Gastroesophageal sphincter (tissue), 4 donors: ENCODE results near the gene FHL1. TPM values are rescaled to one million over a fixed set of nuclear protein-coding genes. Genes with fewer than 3 reads are reported as not detected.
"Not testable (repeated sequence)": the region's sequence is repeated elsewhere in the genome, so short reads cannot be mapped to it uniquely, and the experiment has no call there.

Experiments used
- ATAC-seq: fragments of 150-250 bp; one replicate; pipeline ENCODE4 v1.9.1; 2016; ENCODE audit warnings: mild to moderate bottlenecking, moderate library complexity
- H3K27ac ChIP-seq, 4 donors: fragments of 200-600 bp; sonication (generic) in 3 of 4; 1 replicate in 3 of 4; 2 replicates in 1 of 4; pipeline ENCODE4 v1.5.1; 2016 to 2019
- H3K27me3 ChIP-seq: fragments of 200-600 bp; sonication (generic); one replicate; pipeline ENCODE4 v1.5.1; 2019
- H3K36me3 ChIP-seq, 2 donors: fragments of 200-600 bp; sonication (generic); one replicate each; pipeline ENCODE4 v1.5.1; 2019; ENCODE audit warnings: control low read depth in 1 of 2
- H3K4me1 ChIP-seq, 3 donors: fragments of 200-600 bp; sonication (generic); 1 replicate in 2 of 3; 2 replicates in 1 of 3; pipeline ENCODE4 v1.5.1; 2016 to 2019; ENCODE audit warnings: control low read depth in 2 of 3
- H3K4me3 ChIP-seq, 2 donors: fragments of 200-600 bp; sonication (generic); one replicate each; pipeline ENCODE4 v1.5.1; 2019; ENCODE audit warnings: mild to moderate bottlenecking in 1 of 2, moderate library complexity in 1 of 2
- H3K9me3 ChIP-seq, 3 donors: fragments of 200-600 bp; sonication (generic); one replicate each; pipeline ENCODE4 v1.5.1; 2017 to 2019; ENCODE audit warnings: control low read depth in 2 of 3
- CTCF ChIP-seq, 4 experiments: fragments of 200-600 bp in 2 of 4; fragments of 450-650 bp in 2 of 4; sonication (generic) in 1 of 4; IDR thresholded peaks; one replicate each; pipeline ENCODE4 v1.5.1; 2017 to 2019; ENCODE audit warnings: antibody characterized with exemption in 4 of 4, mild to moderate bottlenecking in 2 of 4, moderate library complexity in 2 of 4
- EP300 ChIP-seq: sonication (generic); formaldehyde crosslinking; IDR thresholded peaks from one replicate; pipeline ENCODE4 v1.6.1; 2017; ENCODE audit warnings: antibody characterized with exemption, mild to moderate bottlenecking
- POLR2A ChIP-seq, 2 donors: fragments of 450-650 bp; IDR thresholded peaks; one replicate each; pipeline ENCODE4 v1.6.1; 2017; ENCODE audit warnings: antibody characterized with exemption in 2 of 2, mild to moderate bottlenecking in 2 of 2, moderate library complexity in 1 of 2
- POLR2AphosphoS5 ChIP-seq: sonication (generic); formaldehyde crosslinking; IDR thresholded peaks from one replicate; pipeline ENCODE4 v1.6.1; 2017; ENCODE audit warnings: antibody characterized with exemption
- WGBS, 2 donors: methylation state at CpG; one replicate each; pipeline ENCODE4 v1.1.5; 2018; ENCODE audit warnings: low coverage in 1 of 2; 5-methylcytosine and 5-hydroxymethylcytosine counted together
- total RNA-seq, 4 donors: library from RNA; depleted of rRNA; stranded (reverse); fragments of >200 nt; gene quantifications; one replicate each; pipeline ENCODE4 v1.1.0, GENCODE V29; 2016

FHL1 gene
- total RNA-seq: 1,000 to 10,000 TPM; 2,495 to 4,363 (median 3,004) TPM

DNA sequence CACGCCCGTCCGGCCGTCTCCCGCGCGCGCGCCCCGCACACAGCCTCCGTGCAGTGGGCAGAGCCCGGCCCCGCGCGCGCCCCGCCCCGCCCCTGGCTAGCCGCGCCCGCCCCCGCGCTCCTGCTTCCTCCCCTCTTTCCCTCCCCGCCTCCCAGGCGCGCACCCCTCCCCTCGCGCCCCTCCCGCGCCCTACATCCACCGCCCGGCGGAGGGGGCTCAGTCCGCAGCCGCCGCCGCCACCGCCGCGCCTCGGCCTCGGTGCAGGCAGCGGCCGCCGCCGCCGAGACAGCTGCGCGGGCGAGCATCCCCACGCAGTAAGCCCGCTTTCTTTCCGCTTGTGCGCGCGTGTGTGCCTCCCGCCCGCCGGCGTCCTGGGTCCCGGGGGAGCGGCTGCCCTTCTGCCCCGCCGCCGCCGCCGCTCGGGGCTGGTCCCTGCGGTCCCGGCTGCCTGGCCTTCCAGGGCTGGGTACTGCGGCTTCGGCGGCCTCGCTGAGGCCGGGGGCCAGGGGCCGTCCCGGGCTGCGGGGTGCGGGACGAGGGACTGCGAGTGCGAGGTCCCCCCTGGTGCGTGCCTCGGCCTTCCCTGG, at the start of gene FHL1:
TSS of gene FHL1 (plus strand) at position 219 of the 587 bp plus-strand sequence.
- no CpG with 5 or more reads among the region's 84 CpGs for WGBS, 2 donors
- Histone ChIP-seq H3K9me3 (no peaks in the 10 kb centered on the region), H3K27me3 (no peaks in the 10 kb centered on the region), H3K4me1 (peaks cover 0 to 8% (median 0%) of the 10 kb centered on the region in 3 donors), H3K36me3 (no peaks in the 10 kb centered on the region), H3K4me3 (peak within 1 kb of the TSS; percentile 87 to 98), H3K27ac (peak within 1 kb of the TSS; percentile 93 to 100 (median 96))
- peak; percentile 86 for ATAC-seq
- no peak for TF ChIP-seq EP300
- peak in 1 of 4 experiments; percentile 5 for TF ChIP-seq CTCF (IDR thresholded peaks at IDR 0.05)
- peak; percentile 75 to 80 for TF ChIP-seq POLR2A (IDR thresholded peaks at IDR 0.05)
- TF ChIP-seq POLR2AphosphoS5: peak; percentile 16

- Histone ChIP-seq H3K27me3 (no peaks in the 10 kb centered on the region), H3K4me1 (no peaks in the 10 kb centered on the region), H3K36me3 (no peaks in the 10 kb centered on the region), H3K4me3 (no peak overlapping the region), H3K9me3 (no peaks in the 10 kb centered on the region), H3K27ac (no peak overlapping the region)
- WGBS, 2 donors: 87 to 92% methylated on average over 10 to 13 of the region's 44 CpGs
- TF ChIP-seq CTCF (IDR thresholded peaks at IDR 0.05): no peak
- TF ChIP-seq POLR2AphosphoS5: no peak
- no peak for ATAC-seq
These were observed 49.2 kb upstream of the FHL1 start for GRCh38 chrX:136097871-136098805.

- no peaks in the 10 kb centered on the region for H3K36me3 ChIP-seq
- no peaks in the 10 kb centered on the region for H3K27me3 ChIP-seq
- H3K27ac ChIP-seq: no peak overlapping the region
- TF ChIP-seq CTCF (IDR thresholded peaks at IDR 0.05) (no peak), POLR2AphosphoS5 (no peak), EP300 (no peak), POLR2A (IDR thresholded peaks at IDR 0.05) (no peak)
- H3K4me1 ChIP-seq: no peaks in the 10 kb centered on the region
- no peak for ATAC-seq
- H3K9me3 ChIP-seq: no peaks in the 10 kb centered on the region
- H3K4me3 ChIP-seq: no peak overlapping the region
- 43 to 60% methylated on average over 1 of the region's 1 CpG for WGBS, 2 donors
These were observed 42.4 kb upstream of the FHL1 start for GRCh38 chrX:136104936-136105335.

DNA sequence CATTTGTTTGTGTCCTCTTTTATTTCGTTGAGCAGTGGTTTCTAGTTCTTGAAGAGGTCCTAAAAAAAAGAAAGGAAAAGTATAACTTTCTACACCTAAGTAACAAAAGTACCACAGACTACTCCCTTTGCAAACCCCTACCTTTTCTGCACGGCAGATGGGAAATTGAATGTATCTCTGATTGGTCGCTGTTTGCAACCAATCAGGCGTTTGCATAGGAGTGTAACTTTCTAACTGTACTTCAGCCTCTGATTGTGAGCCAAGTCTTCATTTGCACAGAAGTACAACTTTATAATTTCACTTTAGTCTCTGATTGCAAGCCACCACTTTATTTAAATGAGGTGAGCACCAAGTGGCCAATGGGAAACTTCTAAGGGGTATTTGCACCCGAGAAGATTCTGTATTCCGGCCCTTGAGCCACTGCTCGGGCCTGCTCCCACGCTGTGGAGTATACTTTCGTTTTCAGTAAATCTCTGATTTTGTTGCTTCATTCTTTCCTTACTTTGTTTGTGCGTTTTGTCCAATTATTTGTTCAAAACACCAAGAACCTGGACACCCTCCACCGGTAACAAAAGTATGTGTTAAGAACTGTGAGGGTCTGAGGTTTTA, 40.3 kb upstream of the FHL1 start:
- TF ChIP-seq EP300 (no peak), CTCF (IDR thresholded peaks at IDR 0.05) (no peak), POLR2AphosphoS5 (no peak), POLR2A (IDR thresholded peaks at IDR 0.05) (no peak)
- no peaks in the 10 kb centered on the region for H3K4me1 ChIP-seq
- H3K4me3 ChIP-seq: no peak overlapping the region
- no peaks in the 10 kb centered on the region for H3K9me3 ChIP-seq
- H3K27me3 ChIP-seq: no peaks in the 10 kb centered on the region
- no peak for ATAC-seq
- H3K27ac ChIP-seq: no peak overlapping the region
- 58 to 89% methylated on average over 8 to 9 of the region's 11 CpGs for WGBS, 2 donors
- no peaks in the 10 kb centered on the region for H3K36me3 ChIP-seq

DNA sequence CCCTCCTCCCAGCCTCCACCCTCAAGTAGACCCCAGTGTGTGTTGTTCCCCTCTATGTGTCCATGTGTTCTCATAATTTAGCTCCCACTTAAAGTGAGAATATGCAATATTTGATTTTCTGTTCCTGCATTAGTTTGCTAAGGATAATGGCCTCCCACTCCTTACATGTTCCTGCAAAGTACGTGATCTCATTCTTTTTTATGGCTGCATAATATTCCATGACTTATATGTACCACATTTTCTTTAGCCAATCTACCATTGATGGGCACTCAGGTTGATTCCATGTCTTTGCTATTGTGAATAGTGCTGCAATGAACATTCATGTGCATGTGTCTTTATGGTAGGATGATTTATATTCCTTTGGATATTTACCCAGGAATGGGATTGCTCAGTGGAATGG, 38.4 kb upstream of the FHL1 start:
- H3K9me3 ChIP-seq, H3K4me1 ChIP-seq, H3K27me3 ChIP-seq, H3K36me3 ChIP-seq, H3K4me3 ChIP-seq, ATAC-seq, H3K27ac ChIP-seq: not testable (repeated sequence)
- 83 to 100% methylated on average over 1 of the region's 1 CpG for WGBS, 2 donors
